ENCODE results near the gene LMTK2.

- TF ChIP-seq EZH2 (IDR thresholded peaks at IDR 0.05; ENCODE audit: low read depth): no peak
- no peak for TF ChIP-seq CTCF (conservative IDR thresholded peaks at IDR 0.05)
Observed at GRCh38 chr7:98235901-98236300, 129.2 kb downstream of the LMTK2 start.

Measured in PC-9 (cell line).